WTC11 (cell line): Measurements from ENCODE around the gene NNT. TPM values are rescaled to one million over a fixed set of nuclear protein-coding genes. Genes with fewer than 3 reads are reported as not detected.

ENCODE experiments used
- ATAC-seq: fragments of 200-7000 bp; cut with Tn5 transposase; 2 replicates; pipeline ENCODE4 v1.10.0; 2021; ENCODE audit warnings: mild to moderate bottlenecking, moderate library complexity
- CTCF ChIA-PET: fragments of 300-600 bp; sonication (Branson Sonifier 250); formaldehyde crosslinking; loops from one replicate; lab custom pipeline; 2021; ENCODE audit warnings: antibody characterized with exemption; lab: Charles Lee
- POLR2A ChIA-PET: fragments of 350-600 bp; sonication (Branson Sonifier 250); formaldehyde crosslinking; loops from one replicate; lab custom pipeline; 2021; ENCODE audit warnings: antibody characterized with exemption; lab: Charles Lee
- DNase-seq: peaks from one replicate; pipeline ENCODE4 v3.0.0; 2021; ENCODE audit warnings: low spot score
- H3K27ac Mint-ChIP-seq: 2 replicates; pipeline ENCODE4 v1.8.0; 2021; ENCODE audit warnings: mixed read lengths
- H3K27me3 Mint-ChIP-seq: 2 replicates; pipeline ENCODE4 v1.8.0; 2021; ENCODE audit warnings: low read depth, mild to moderate bottlenecking, moderate library complexity, mixed read lengths
- H3K36me3 Mint-ChIP-seq: 2 replicates; pipeline ENCODE4 v1.8.0; 2021; ENCODE audit warnings: mixed read lengths
- H3K4me1 Mint-ChIP-seq: 2 replicates; pipeline ENCODE4 v1.8.0; 2022; ENCODE audit warnings: mixed read lengths
- H3K4me3 Mint-ChIP-seq: 2 replicates; pipeline ENCODE4 v1.8.0; 2021; ENCODE audit warnings: mild to moderate bottlenecking, moderate library complexity, mixed read lengths
- H3K9me3 Mint-ChIP-seq: 2 replicates; pipeline ENCODE4 v1.8.0; 2021; ENCODE audit warnings: mixed read lengths
- AR ChIP-seq: fragments of 250-450 bp; sonication (Bioruptor Pico); IDR thresholded peaks from 2 replicates; pipeline ENCODE4 v1.9.0; 2021; ENCODE audit warnings: mild to moderate bottlenecking
- ATF1 ChIP-seq: sonication (generic); formaldehyde crosslinking; IDR thresholded peaks from 2 replicates; pipeline ENCODE4 v1.8.1; 2023; ENCODE audit warnings: mild to moderate bottlenecking, moderate library complexity, missing genetic modification reagents
- ATF3 ChIP-seq: sonication (generic); formaldehyde crosslinking; conservative IDR thresholded peaks from 2 replicates; pipeline ENCODE4 v1.8.1; 2022; ENCODE audit warnings: mild to moderate bottlenecking, missing genetic modification reagents
- CREM ChIP-seq: sonication (generic); formaldehyde crosslinking; IDR thresholded peaks from 2 replicates; pipeline ENCODE4 v1.8.1; 2022; ENCODE audit warnings: mild to moderate bottlenecking, missing genetic modification reagents, moderate library complexity
- GABPB1 ChIP-seq: sonication (generic); formaldehyde crosslinking; IDR thresholded peaks from 2 replicates; pipeline ENCODE4 v1.8.1; 2023; ENCODE audit warnings: mild to moderate bottlenecking, missing genetic modification reagents
- GTF2I ChIP-seq: fragments of 250-450 bp; sonication (Bioruptor Pico); conservative IDR thresholded peaks from 2 replicates; pipeline ENCODE4 v1.4.0; 2021; ENCODE audit warnings: mild to moderate bottlenecking
- IRF2 ChIP-seq: sonication (generic); formaldehyde crosslinking; IDR thresholded peaks from 2 replicates; pipeline ENCODE4 v1.8.0; 2022; ENCODE audit warnings: low read depth, missing genetic modification reagents, borderline replicate concordance
- NR3C1 ChIP-seq: sonication (generic); formaldehyde crosslinking; conservative IDR thresholded peaks from 2 replicates; pipeline ENCODE4 v1.8.1; 2023; ENCODE audit warnings: low read depth, mild to moderate bottlenecking, missing genetic modification reagents
- PRRX2 ChIP-seq: fragments of 250-450 bp; sonication (Bioruptor Pico); IDR thresholded peaks from 2 replicates; pipeline ENCODE4 v1.8.0; 2021; ENCODE audit warnings: mild to moderate bottlenecking
- RELA ChIP-seq: sonication (generic); formaldehyde crosslinking; IDR thresholded peaks from 2 replicates; pipeline ENCODE4 v1.8.1; 2022; ENCODE audit warnings: missing genetic modification reagents, mild to moderate bottlenecking, borderline replicate concordance
- SP1 ChIP-seq: sonication (generic); formaldehyde crosslinking; conservative IDR thresholded peaks from 2 replicates; pipeline ENCODE4 v1.8.1; 2022; ENCODE audit warnings: missing genetic modification reagents
- STAT6 ChIP-seq: sonication (generic); formaldehyde crosslinking; conservative IDR thresholded peaks from 2 replicates; pipeline ENCODE4 v1.8.1; 2023; ENCODE audit warnings: mild to moderate bottlenecking, low read depth, missing genetic modification reagents, moderate library complexity
- TCF7 ChIP-seq: sonication (generic); formaldehyde crosslinking; IDR thresholded peaks from 2 replicates; pipeline ENCODE4 v1.8.0; 2022; ENCODE audit warnings: mild to moderate bottlenecking, low read depth, missing genetic modification reagents, moderate library complexity
- TEAD1 ChIP-seq: sonication (generic); formaldehyde crosslinking; IDR thresholded peaks from 2 replicates; pipeline ENCODE4 v1.8.0; 2022; ENCODE audit warnings: mild to moderate bottlenecking, missing genetic modification reagents
- TP53 ChIP-seq: sonication (generic); formaldehyde crosslinking; IDR thresholded peaks from 2 replicates; pipeline ENCODE4 v1.8.1; 2023; ENCODE audit warnings: mild to moderate bottlenecking, missing genetic modification reagents
- ZMAT4 ChIP-seq: fragments of 250-450 bp; sonication (Bioruptor Pico); IDR thresholded peaks from 2 replicates; pipeline ENCODE4 v1.9.0; 2021; ENCODE audit warnings: mild to moderate bottlenecking
- ZNF138 ChIP-seq: sonication (generic); formaldehyde crosslinking; conservative IDR thresholded peaks from 2 replicates; pipeline ENCODE4 v1.8.1; 2022; ENCODE audit warnings: mild to moderate bottlenecking, moderate library complexity, missing genetic modification reagents
- ZNF219 ChIP-seq: sonication (generic); formaldehyde crosslinking; IDR thresholded peaks from 2 replicates; pipeline ENCODE4 v1.8.0; 2023; ENCODE audit warnings: missing genetic modification reagents, mild to moderate bottlenecking, borderline replicate concordance
- ZNF396 ChIP-seq: fragments of 250-450 bp; sonication (Bioruptor Pico); IDR thresholded peaks from 2 replicates; pipeline ENCODE4 v1.8.0; 2021; ENCODE audit warnings: mild to moderate bottlenecking, moderate library complexity, borderline replicate concordance
- ZNF416 ChIP-seq: fragments of 250-450 bp; sonication (Bioruptor Pico); IDR thresholded peaks from 2 replicates; pipeline ENCODE4 v1.9.0; 2021; ENCODE audit warnings: mild to moderate bottlenecking, inconsistent platforms
- ZNF532 ChIP-seq: fragments of 250-450 bp; sonication (Bioruptor Pico); IDR thresholded peaks from 2 replicates; pipeline ENCODE4 v1.9.0; 2021; ENCODE audit warnings: mild to moderate bottlenecking, borderline replicate concordance
- ZNF671 ChIP-seq: fragments of 250-450 bp; sonication (Bioruptor Pico); IDR thresholded peaks from 2 replicates; pipeline ENCODE4 v1.8.0; 2021; ENCODE audit warnings: mild to moderate bottlenecking
- ZSCAN18 ChIP-seq: fragments of 250-450 bp; sonication (Bioruptor Pico); IDR thresholded peaks from 2 replicates; pipeline ENCODE4 v2.1.2; 2022; ENCODE audit warnings: mild to moderate bottlenecking, moderate library complexity
- total RNA-seq: library from RNA; stranded (reverse); gene quantifications from 3 replicates; pipeline ENCODE4 v1.2.3, GENCODE V29; 2021

NNT gene
- total RNA-seq, 1 experiment from 2014 or later, result 37.6 TPM

- no peak for DNase-seq
- POLR2A ChIA-PET, result no interaction called here
- Mint-ChIP-seq H3K4me3 (no peak overlapping the region), H3K27ac (no peak overlapping the region), H3K9me3 (peaks cover 28% of the 10 kb centered on the region), H3K4me1 (peaks cover 14% of the 10 kb centered on the region), H3K36me3 (peaks cover 25% of the 10 kb centered on the region), H3K27me3 (peaks cover 4% of the 10 kb centered on the region; the same call in 1 of the 2 replicates)
- CTCF ChIA-PET, result no interaction called here
- no peak for ATAC-seq
- TF ChIP-seq ZNF416 (no peak), STAT6 (CRISPR knock-in tag) (no peak), GTF2I (CRISPR knock-in tag) (no peak), ZNF138 (CRISPR knock-in tag) (no peak), ATF1 (CRISPR knock-in tag) (no peak), SP1 (CRISPR knock-in tag) (no peak), PRRX2 (CRISPR knock-in tag) (no peak), ZNF532 (CRISPR knock-in tag) (no peak), GABPB1 (CRISPR knock-in tag) (no peak), ZNF396 (CRISPR knock-in tag) (no peak)
Measured at GRCh38 chr5:43584166-43584699, 18.7 kb upstream of the NNT start.

GRCh38 chr5:43588842-43589241 lies 14.1 kb upstream of the NNT start:
- no peak overlapping the region for H3K27ac Mint-ChIP-seq
- no peak for TF ChIP-seq IRF2
- no peak for TF ChIP-seq TCF7 (CRISPR knock-in tag)
- TF ChIP-seq ZSCAN18 (CRISPR knock-in tag), result no peak
- no peak for TF ChIP-seq ZMAT4 (CRISPR knock-in tag)
- no peak for TF ChIP-seq AR (CRISPR knock-in tag)
- TF ChIP-seq ZNF671, result no peak
- TF ChIP-seq RELA, result no peak
- TF ChIP-seq TEAD1 (CRISPR knock-in tag), result no peak
- TF ChIP-seq NR3C1 (CRISPR knock-in tag), result no peak
- TF ChIP-seq CREM (CRISPR knock-in tag), result no peak
- TF ChIP-seq ZNF219 (CRISPR knock-in tag), result no peak
- TF ChIP-seq ATF3 (CRISPR knock-in tag), result no peak
- no peak for TF ChIP-seq TP53 (CRISPR knock-in tag)
- TF ChIP-seq PRRX2 (CRISPR knock-in tag), result no peak
- no peak overlapping the region for H3K4me3 Mint-ChIP-seq
- POLR2A ChIA-PET, result no interaction called here
- peaks cover 11% of the 10 kb centered on the region for H3K4me1 Mint-ChIP-seq
- H3K36me3 Mint-ChIP-seq, result peaks cover 14% of the 10 kb centered on the region
- DNase-seq (no peak), ATAC-seq (no peak)
- 0 out of 2 replicates have a peak, but pooled peaks cover 4% of the 10 kb centered on the region for H3K27me3 Mint-ChIP-seq
- H3K9me3 Mint-ChIP-seq, result peaks cover 16% of the 10 kb centered on the region
- CTCF ChIA-PET, result no interaction called here
